Measurements from ENCODE around the gene PICALM.
"Not testable (repeated sequence)": the region's sequence is repeated elsewhere in the genome, so short reads cannot be mapped to it uniquely, and the experiment has no call there.

The PICALM gene

GRCh38 chr11:85977751-85978160, 91.1 kb downstream of the PICALM start:
- no peak for DNase-seq (ENCODE audit: low spot score)

GRCh38 chr11:85976525-85976924, 92.4 kb downstream of the PICALM start:
- DNase-seq (ENCODE audit: low spot score), result no peak

- no peak for DNase-seq (ENCODE audit: low spot score)
These were observed 94.8 kb downstream of the PICALM start for GRCh38 chr11:85974122-85974521.

GRCh38 chr11:85970593-85970992, 98.3 kb downstream of the PICALM start:
- no peak for DNase-seq (ENCODE audit: low spot score)

- DNase-seq (ENCODE audit: low spot score), result no peak
These were observed 101.4 kb downstream of the PICALM start for GRCh38 chr11:85967457-85967856.

- no peak for DNase-seq (ENCODE audit: low spot score)
These were observed 103.7 kb downstream of the PICALM start for GRCh38 chr11:85965202-85965601.

- no peak for DNase-seq (ENCODE audit: low spot score)
These were observed 106.9 kb downstream of the PICALM start for GRCh38 chr11:85961930-85962363.

GRCh38 chr11:85961130-85961529, 107.8 kb downstream of the PICALM start:
- no peak for DNase-seq (ENCODE audit: low spot score)

- DNase-seq (ENCODE audit: low spot score), result no peak
These were observed 108.2 kb downstream of the PICALM start for GRCh38 chr11:85960678-85961077.

- no peak for DNase-seq (ENCODE audit: low spot score)
These were observed 113.4 kb downstream of the PICALM start for GRCh38 chr11:85955531-85955930.

GRCh38 chr11:85953491-85954143, 115.3 kb downstream of the PICALM start:
- DNase-seq (ENCODE audit: low spot score), result no peak

- not testable (repeated sequence) for DNase-seq (ENCODE audit: low spot score)
These were observed 116.8 kb downstream of the PICALM start for GRCh38 chr11:85952108-85952485.

GRCh38 chr11:85951428-85952107, 117.3 kb downstream of the PICALM start:
- DNase-seq (ENCODE audit: low spot score), result no peak

GRCh38 chr11:85951049-85951405, 117.9 kb downstream of the PICALM start:
- no peak for DNase-seq (ENCODE audit: low spot score)

GRCh38 chr11:85950317-85951048, 118.4 kb downstream of the PICALM start:
- DNase-seq (ENCODE audit: low spot score), result no peak

GRCh38 chr11:85949798-85950197, 119.1 kb downstream of the PICALM start:
- no peak for DNase-seq (ENCODE audit: low spot score)

GRCh38 chr11:85948884-85949283, 120.0 kb downstream of the PICALM start:
- DNase-seq (ENCODE audit: low spot score), result no peak

- DNase-seq (ENCODE audit: low spot score), result no peak
These were observed 121.2 kb downstream of the PICALM start for GRCh38 chr11:85947431-85948272.

GRCh38 chr11:85946221-85946620, 122.7 kb downstream of the PICALM start:
- DNase-seq (ENCODE audit: low spot score), result no peak

GRCh38 chr11:85945788-85946187, 123.1 kb downstream of the PICALM start:
- no peak for DNase-seq (ENCODE audit: low spot score)

GRCh38 chr11:85945296-85945695, 123.6 kb downstream of the PICALM start:
- no peak for DNase-seq (ENCODE audit: low spot score)

GRCh38 chr11:85941380-85941973, 127.4 kb downstream of the PICALM start:
- peak; percentile 32 for DNase-seq (ENCODE audit: low spot score)
